ENCODE results near the gene KDM2B.
"Not testable (repeated sequence)": the region's sequence is repeated elsewhere in the genome, so short reads cannot be mapped to it uniquely, and the experiment has no call there.

The KDM2B gene

GRCh38 chr12:121423682-121424623, 156.9 kb downstream of the KDM2B start:
- DNase-seq, result no peak

- DNase-seq, result no peak
These were observed 157.6 kb downstream of the KDM2B start for GRCh38 chr12:121423253-121423652.

GRCh38 chr12:121420109-121420508, 160.7 kb downstream of the KDM2B start:
- no peak for DNase-seq

GRCh38 chr12:121417847-121418246, 163.0 kb downstream of the KDM2B start:
- no peak for DNase-seq

- no peak for DNase-seq
These were observed 166.9 kb downstream of the KDM2B start for GRCh38 chr12:121413917-121414316.

GRCh38 chr12:121405211-121405610, 175.6 kb downstream of the KDM2B start:
- DNase-seq, result no peak

GRCh38 chr12:121404734-121405133, 176.1 kb downstream of the KDM2B start:
- DNase-seq, result no peak

GRCh38 chr12:121403721-121404120, 177.1 kb downstream of the KDM2B start:
- DNase-seq, result no peak

- DNase-seq, result peak; percentile 54
These were observed 180.3 kb downstream of the KDM2B start for GRCh38 chr12:121400332-121401139.

GRCh38 chr12:121399391-121400331, 181.2 kb downstream of the KDM2B start, which contains the start of gene RNF34:
RNF34 (plus strand) TSS chr12:121400118; CDS start chr12:121400213, 95 bp downstream.
- DNase-seq, result peak; percentile 99

GRCh38 chr12:121398355-121398754, 182.5 kb downstream of the KDM2B start:
- DNase-seq, result no peak

- DNase-seq, result no peak
These were observed 183.3 kb downstream of the KDM2B start for GRCh38 chr12:121397521-121397920.

- no peak for DNase-seq
These were observed 188.5 kb downstream of the KDM2B start for GRCh38 chr12:121392325-121392716.

- DNase-seq, result peak; percentile 50
These were observed 189.1 kb downstream of the KDM2B start for GRCh38 chr12:121391619-121392324.

GRCh38 chr12:121390856-121391255, 190.0 kb downstream of the KDM2B start:
- DNase-seq, result no peak

GRCh38 chr12:121388421-121388981, 192.3 kb downstream of the KDM2B start:
- peak; percentile 81 for DNase-seq

- not testable (repeated sequence) for DNase-seq
These were observed 195.9 kb downstream of the KDM2B start for GRCh38 chr12:121384891-121385290.

- DNase-seq, result no peak
These were observed 197.2 kb downstream of the KDM2B start for GRCh38 chr12:121383601-121384021.

- DNase-seq, result no peak
These were observed 200.9 kb downstream of the KDM2B start for GRCh38 chr12:121379945-121380344.
